CD4-positive, CD25-positive, alpha-beta regulatory T cell (primary cell): ENCODE results near the gene RIN3. TPM values are rescaled to one million over a fixed set of nuclear protein-coding genes. Genes with fewer than 3 reads are reported as not detected.
A peak's percentile ranks its signal among the peaks of the same experiment; 100 is the strongest.
"Not testable (repeated sequence)": the region's sequence is repeated elsewhere in the genome, so short reads cannot be mapped to it uniquely, and the experiment has no call there.

ENCODE experiments used
- ATAC-seq, 2 donors: fragments of 150-1000 bp; cut with Tn5 transposase; one replicate each; pipeline ENCODE4 v1.10.0; 2021; ENCODE audit warnings: low read depth in 2 of 2, moderate number of reproducible peaks in 2 of 2, moderate library complexity in 1 of 2
- DNase-seq, 3 donors: peaks; one replicate each; pipeline versions ENCODE4 v3.0.0 to v3.0.0-alpha.2; 2012 to 2022; ENCODE audit warnings: mixed read lengths in 1 of 3
- H3K27ac ChIP-seq: one replicate; pipeline ENCODE4 v1.7.0; 2013; ENCODE audit warnings: mild to moderate bottlenecking, low read length; ENCODE audit not compliant: insufficient read depth, poor library complexity, severe bottlenecking
- H3K27me3 ChIP-seq: one replicate; pipeline ENCODE4 v1.7.0; 2013; ENCODE audit warnings: low read length; ENCODE audit not compliant: control insufficient read depth, insufficient read depth
- H3K36me3 ChIP-seq: one replicate; pipeline ENCODE4 v1.7.0; 2013; ENCODE audit warnings: mild to moderate bottlenecking, low read length, moderate library complexity; ENCODE audit not compliant: control insufficient read depth, insufficient read depth
- H3K4me1 ChIP-seq: 2 replicates; pipeline ENCODE4 v1.7.0; 2013; ENCODE audit warnings: mild to moderate bottlenecking, low read length; ENCODE audit not compliant: insufficient read depth, control insufficient read depth, poor library complexity, severe bottlenecking
- H3K4me3 ChIP-seq: one replicate; pipeline ENCODE4 v1.7.0; 2013; ENCODE audit warnings: low read depth, mild to moderate bottlenecking, low read length, moderate library complexity
- H3K9me3 ChIP-seq, 2 experiments: 1 replicate in 1 of 2; 2 replicates in 1 of 2; pipeline ENCODE4 v1.7.0; 2013; ENCODE audit warnings: low read length in 2 of 2, mild to moderate bottlenecking in 1 of 2, moderate library complexity in 1 of 2; ENCODE audit not compliant: control insufficient read depth in 2 of 2
- H3K27ac Mint-ChIP-seq, 3 donors: one replicate each; pipeline ENCODE4 v1.8.0; 2020 to 2022; ENCODE audit warnings: mild to moderate bottlenecking in 3 of 3, mixed read lengths in 3 of 3, moderate library complexity in 2 of 3
- H3K27me3 Mint-ChIP-seq: one replicate; pipeline ENCODE4 v1.8.0; 2022; ENCODE audit warnings: mild to moderate bottlenecking, mixed read lengths
- H3K36me3 Mint-ChIP-seq: one replicate; pipeline ENCODE4 v1.8.0; 2020; ENCODE audit warnings: mixed read lengths
- H3K4me1 Mint-ChIP-seq, 4 donors: one replicate each; pipeline ENCODE4 v1.8.0; 2020 to 2022; ENCODE audit warnings: mixed read lengths in 4 of 4, mild to moderate bottlenecking in 1 of 4
- H3K4me3 Mint-ChIP-seq, 4 donors: one replicate each; pipeline ENCODE4 v1.8.0; 2020 to 2022; ENCODE audit warnings: mild to moderate bottlenecking in 4 of 4, mixed read lengths in 4 of 4, moderate library complexity in 3 of 4
- H3K9me3 Mint-ChIP-seq, 7 donors: one replicate each; pipeline ENCODE4 v1.8.0; 2020 to 2022; ENCODE audit warnings: mixed read lengths in 7 of 7, mild to moderate bottlenecking in 3 of 7, moderate library complexity in 2 of 7
- polyA plus RNA-seq, 4 donors: library from polyadenylated mRNA; unstranded; fragments of 300-500 nt; fragmentation: Illumina TruSeq; gene quantifications; one replicate each; pipeline ENCODE4 v1.2.3, GENCODE V29; 2021
- total RNA-seq: library from RNA; stranded (reverse); gene quantifications from one replicate; pipeline ENCODE4 v1.2.3, GENCODE V29; 2022

RIN3 gene
- total and polyA plus RNA-seq, 5 donors from 2014 or later = 21.0 to 120 (median 25.0) TPM

DNA sequence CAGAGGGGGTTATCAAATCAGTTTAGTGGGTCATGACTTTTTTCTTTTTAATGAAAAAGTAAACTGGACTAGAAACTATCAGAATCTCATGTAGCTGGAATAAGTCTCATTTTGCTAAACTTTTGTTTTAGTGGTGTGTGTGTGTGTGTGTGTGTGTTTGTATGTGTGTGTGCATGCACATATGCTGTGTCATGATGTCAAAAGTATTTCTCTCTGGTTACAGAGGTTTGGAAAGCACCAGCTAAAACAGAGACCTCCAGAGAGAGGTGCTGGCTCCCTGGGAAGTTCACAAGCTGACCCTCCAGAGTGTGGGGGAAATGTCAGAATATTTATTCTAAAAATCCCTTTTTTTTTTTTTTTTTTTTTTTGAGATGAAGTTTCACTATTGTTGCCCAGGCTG lies 120.1 kb downstream of the RIN3 start:
- H3K36me3 ChIP-seq = no peaks in the 10 kb centered on the region
- no peaks in the 10 kb centered on the region for H3K27me3 Mint-ChIP-seq
- peaks cover 4% of the 10 kb centered on the region for H3K36me3 Mint-ChIP-seq
- H3K4me3 Mint-ChIP-seq = no peak overlapping the region
- no peaks in the 10 kb centered on the region for H3K27me3 ChIP-seq
- peaks cover 0 to 5% (median 0%) of the 10 kb centered on the region in 7 donors for H3K9me3 Mint-ChIP-seq
- ATAC-seq (no peak), DNase-seq (no peak)
- no peak overlapping the region for H3K4me3 ChIP-seq
- H3K9me3 ChIP-seq = peaks cover 0 to 2% of the 10 kb centered on the region in 2 experiments
- H3K4me1 Mint-ChIP-seq = peaks cover 0 to 22% (median 15%) of the 10 kb centered on the region in 4 donors
- H3K4me1 ChIP-seq = no peaks in the 10 kb centered on the region
- peak overlapping the region in 2 of 3 donors; percentile 66 to 89 for H3K27ac Mint-ChIP-seq
- H3K27ac ChIP-seq = no peak overlapping the region

DNA sequence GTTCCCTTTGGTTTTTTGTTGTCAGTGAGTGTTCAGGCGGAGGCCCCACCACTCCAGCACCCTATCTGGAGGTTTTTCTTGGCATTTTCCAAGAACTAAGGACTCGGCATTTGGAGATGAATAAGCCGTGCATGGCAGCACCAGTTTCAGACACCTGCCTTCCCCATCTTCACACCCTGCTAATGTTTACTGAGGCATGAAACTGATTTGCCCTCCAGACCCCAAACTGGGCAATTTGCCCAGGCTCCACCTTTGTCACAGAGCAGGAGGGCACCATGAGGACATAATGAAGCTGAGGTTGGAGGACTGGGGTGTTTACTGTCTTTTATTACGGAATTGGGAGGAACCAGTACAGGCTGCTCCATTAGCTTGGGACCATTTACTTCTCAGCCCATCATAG lies 121.5 kb downstream of the RIN3 start:
- ATAC-seq = no peak

DNA sequence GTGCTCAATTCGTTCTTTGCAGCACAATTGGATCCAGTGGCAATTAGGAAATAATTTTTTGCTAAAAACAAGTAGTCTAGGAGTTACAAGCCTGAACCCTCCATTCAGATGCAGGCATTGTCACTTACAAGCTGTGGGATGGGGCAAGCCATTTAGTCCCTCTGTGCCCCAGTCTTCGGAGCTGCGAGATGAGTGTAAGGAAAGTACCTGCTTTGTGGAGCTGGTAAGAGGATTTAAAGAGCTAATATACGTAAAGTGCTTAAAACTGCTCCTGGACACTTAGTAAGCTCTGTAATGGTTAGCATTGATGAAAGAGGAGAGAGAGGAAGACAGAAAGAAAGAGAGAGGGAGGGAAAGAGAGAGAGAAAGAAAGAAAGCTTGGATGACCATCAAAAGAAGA lies 122.3 kb downstream of the RIN3 start:
- no peak overlapping the region for H3K4me3 ChIP-seq
- no peaks in the 10 kb centered on the region for H3K4me1 ChIP-seq
- H3K9me3 Mint-ChIP-seq = no peaks in the 10 kb centered on the region
- no peak overlapping the region for H3K27ac ChIP-seq
- H3K27me3 Mint-ChIP-seq = no peaks in the 10 kb centered on the region
- H3K36me3 ChIP-seq = no peaks in the 10 kb centered on the region
- no peak overlapping the region for H3K4me3 Mint-ChIP-seq
- H3K4me1 Mint-ChIP-seq = peaks cover 0 to 18% (median 15%) of the 10 kb centered on the region in 4 donors
- no peaks in the 10 kb centered on the region for H3K27me3 ChIP-seq
- peak overlapping the region in 1 of 3 donors; percentile 63 for H3K27ac Mint-ChIP-seq
- ATAC-seq (no peak), DNase-seq (no peak)
- H3K9me3 ChIP-seq = no peaks in the 10 kb centered on the region
- H3K36me3 Mint-ChIP-seq = no peaks in the 10 kb centered on the region

More for the DNA sequence above, 121.5 kb downstream of the RIN3 start:
- Mint-ChIP-seq H3K27me3 (no peaks in the 10 kb centered on the region), H3K4me3 (no peak overlapping the region), H3K36me3 (no peaks in the 10 kb centered on the region), H3K9me3 (no peaks in the 10 kb centered on the region), H3K4me1 (peaks cover 0 to 18% (median 15%) of the 10 kb centered on the region in 4 donors), H3K27ac (no peak overlapping the region)
- Histone ChIP-seq H3K9me3 (no peaks in the 10 kb centered on the region), H3K36me3 (no peaks in the 10 kb centered on the region), H3K27me3 (no peaks in the 10 kb centered on the region), H3K4me3 (no peak overlapping the region), H3K27ac (no peak overlapping the region), H3K4me1 (no peaks in the 10 kb centered on the region)
- DNase-seq = no peak

DNA sequence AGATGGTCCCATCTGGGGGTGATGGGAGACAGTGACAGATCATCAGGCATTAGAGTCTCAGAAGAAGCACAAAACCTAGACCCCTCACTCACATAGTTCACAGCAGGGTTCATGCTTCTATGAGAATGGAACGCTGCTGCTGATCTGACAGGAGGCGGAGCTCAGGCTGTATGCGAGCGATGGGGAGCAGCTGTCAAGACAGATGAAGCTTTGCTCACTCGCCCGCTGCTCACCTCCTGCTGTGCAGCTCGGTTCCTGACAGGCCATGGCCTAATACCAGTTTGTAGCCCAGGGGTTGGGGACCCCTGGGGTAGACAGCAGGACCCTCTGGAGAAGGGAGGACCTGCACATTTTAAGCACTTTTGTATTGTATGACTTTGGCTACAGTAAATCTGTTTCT lies 123.6 kb downstream of the RIN3 start:
- H3K4me3 Mint-ChIP-seq = no peak overlapping the region
- H3K27me3 ChIP-seq = no peaks in the 10 kb centered on the region
- no peaks in the 10 kb centered on the region for H3K9me3 ChIP-seq
- no peaks in the 10 kb centered on the region for H3K4me1 ChIP-seq
- DNase-seq = no peak
- H3K4me3 ChIP-seq = no peak overlapping the region
- H3K27ac Mint-ChIP-seq = no peak overlapping the region
- no peak for ATAC-seq
- H3K4me1 Mint-ChIP-seq = peaks cover 0 to 18% (median 15%) of the 10 kb centered on the region in 4 donors
- H3K27ac ChIP-seq = no peak overlapping the region
- H3K27me3 Mint-ChIP-seq = no peaks in the 10 kb centered on the region
- H3K9me3 Mint-ChIP-seq = no peaks in the 10 kb centered on the region
- no peaks in the 10 kb centered on the region for H3K36me3 ChIP-seq
- H3K36me3 Mint-ChIP-seq = no peaks in the 10 kb centered on the region

DNA sequence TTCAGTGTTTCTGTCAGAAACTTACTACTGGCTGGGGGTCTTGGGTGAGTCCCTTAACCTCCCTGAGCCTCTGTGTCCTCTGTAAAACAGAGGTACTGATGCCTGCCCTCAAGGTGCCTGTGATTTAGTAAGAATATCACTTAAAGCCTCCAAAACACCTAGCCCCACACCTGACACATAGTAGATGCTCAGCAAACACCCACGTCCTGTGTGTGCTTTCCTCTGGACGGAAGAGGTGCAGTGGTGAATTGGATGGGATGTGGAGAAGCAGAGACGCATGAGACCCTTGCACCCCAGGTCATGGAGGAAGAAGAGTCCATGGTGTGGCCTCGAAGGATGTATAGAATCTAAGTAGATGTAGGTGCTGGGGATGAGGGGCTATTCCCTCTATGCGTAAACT lies 124.3 kb downstream of the RIN3 start:
- no peaks in the 10 kb centered on the region for H3K27me3 Mint-ChIP-seq
- Histone ChIP-seq H3K9me3 (no peaks in the 10 kb centered on the region), H3K27me3 (no peaks in the 10 kb centered on the region), H3K27ac (no peak overlapping the region), H3K4me3 (no peak overlapping the region), H3K36me3 (no peaks in the 10 kb centered on the region), H3K4me1 (no peaks in the 10 kb centered on the region)
- peak overlapping the region; percentile 16 to 43 (median 26) for H3K27ac Mint-ChIP-seq
- peaks cover 0 to 13% (median 11%) of the 10 kb centered on the region in 4 donors for H3K4me1 Mint-ChIP-seq
- H3K4me3 Mint-ChIP-seq = no peak overlapping the region
- ATAC-seq = no peak
- H3K9me3 Mint-ChIP-seq = no peaks in the 10 kb centered on the region
- DNase-seq = no peak
- H3K36me3 Mint-ChIP-seq = no peaks in the 10 kb centered on the region

DNA sequence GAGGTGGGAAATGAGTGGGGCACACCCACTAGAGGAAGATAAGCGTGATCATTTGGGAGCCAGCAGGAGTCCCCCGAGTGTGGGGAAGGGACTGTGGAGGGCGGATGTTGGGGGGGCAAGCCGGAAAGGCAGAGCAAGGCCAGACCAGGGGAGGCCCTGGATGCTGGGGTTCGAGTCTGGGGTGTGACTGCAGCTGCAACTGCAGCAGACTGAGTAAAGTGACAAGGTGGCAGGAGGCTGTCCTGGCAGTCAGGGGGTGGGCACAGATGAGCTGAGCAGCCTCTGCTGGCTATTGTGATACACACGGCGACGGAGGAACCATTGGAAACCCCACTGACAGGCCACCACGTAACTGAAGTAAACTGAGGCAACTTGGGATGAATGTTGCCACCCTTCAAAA lies 124.7 kb downstream of the RIN3 start:
- Mint-ChIP-seq H3K4me3 (no peak overlapping the region), H3K27ac (peak overlapping the region; percentile 16 to 43 (median 26)), H3K36me3 (no peaks in the 10 kb centered on the region), H3K27me3 (no peaks in the 10 kb centered on the region), H3K9me3 (no peaks in the 10 kb centered on the region), H3K4me1 (peaks cover 0 to 9% (median 8%) of the 10 kb centered on the region in 4 donors)
- Histone ChIP-seq H3K4me1 (no peaks in the 10 kb centered on the region), H3K27me3 (no peaks in the 10 kb centered on the region), H3K27ac (no peak overlapping the region), H3K9me3 (no peaks in the 10 kb centered on the region), H3K4me3 (no peak overlapping the region), H3K36me3 (no peaks in the 10 kb centered on the region)
- DNase-seq = no peak
- ATAC-seq = no peak

DNA sequence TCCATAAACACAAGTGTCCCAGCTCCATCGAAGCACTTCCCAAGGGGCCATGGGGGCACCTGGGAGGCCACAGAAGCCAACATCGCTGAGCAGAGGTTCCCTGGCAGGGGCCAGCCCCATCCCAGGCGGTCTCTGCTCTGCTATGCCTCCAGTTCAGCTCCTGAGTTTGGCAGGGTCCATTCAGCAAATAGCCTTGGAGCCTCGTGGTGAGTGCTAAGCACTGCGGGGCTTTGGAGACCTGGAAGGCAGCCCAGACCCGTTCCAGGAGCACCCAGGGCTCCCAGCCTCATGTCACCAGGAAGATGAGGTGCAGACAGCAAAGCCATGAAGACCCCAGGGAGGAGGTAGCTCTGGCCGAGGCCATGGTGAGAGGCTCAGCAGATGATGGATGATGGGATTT lies 125.3 kb downstream of the RIN3 start:
- no peak for DNase-seq

DNA sequence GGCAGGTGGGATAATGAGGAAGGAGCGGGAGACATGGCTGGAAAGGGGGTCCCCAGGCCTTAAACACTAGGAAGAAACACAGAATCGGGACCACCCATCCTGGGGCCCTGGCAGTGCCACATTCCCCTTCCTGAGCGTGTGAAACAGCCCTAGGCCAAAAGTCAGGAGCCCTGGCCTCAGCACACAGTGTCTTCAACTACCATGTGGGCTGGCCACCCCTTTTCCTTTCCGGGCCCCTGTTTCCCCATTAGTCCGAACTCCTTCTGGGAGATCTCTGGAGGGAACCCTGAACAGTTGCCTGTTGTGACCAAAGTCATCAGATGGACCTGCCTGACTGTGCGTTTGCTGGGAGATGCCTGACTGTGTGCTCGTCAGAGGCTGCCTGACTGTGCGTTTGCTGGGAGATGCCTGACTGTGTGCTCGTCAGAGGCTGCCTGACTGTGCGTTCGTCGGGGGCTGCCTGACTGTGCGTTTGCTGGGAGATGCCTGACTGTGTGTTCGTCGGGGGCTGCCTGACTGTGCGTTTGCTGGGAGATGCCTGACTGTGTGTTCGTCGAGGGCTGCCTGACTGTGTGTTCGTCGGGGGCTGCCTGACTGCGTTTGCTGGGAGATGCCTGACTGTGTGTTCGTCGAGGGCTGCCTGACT lies 126.0 kb downstream of the RIN3 start:
- ATAC-seq = not testable (repeated sequence)

More for the DNA sequence above, 125.3 kb downstream of the RIN3 start:
- H3K27me3 ChIP-seq = no peaks in the 10 kb centered on the region
- Mint-ChIP-seq H3K27ac (peak overlapping the region; percentile 52 to 84 (median 75)), H3K27me3 (no peaks in the 10 kb centered on the region), H3K36me3 (no peaks in the 10 kb centered on the region), H3K4me1 (peaks cover 0 to 8% (median 5%) of the 10 kb centered on the region in 4 donors), H3K4me3 (no peak overlapping the region), H3K9me3 (no peaks in the 10 kb centered on the region)
- H3K27ac ChIP-seq = no peak overlapping the region
- no peak overlapping the region for H3K4me3 ChIP-seq
- no peaks in the 10 kb centered on the region for H3K36me3 ChIP-seq
- H3K4me1 ChIP-seq = no peaks in the 10 kb centered on the region
- H3K9me3 ChIP-seq = no peaks in the 10 kb centered on the region
- ATAC-seq = no peak

More for the DNA sequence above, 126.0 kb downstream of the RIN3 start:
- H3K27ac Mint-ChIP-seq = peak overlapping the region in 2 of 3 donors; percentile 75 to 84
- H3K9me3 ChIP-seq, H3K4me1 ChIP-seq, DNase-seq, H3K4me1 Mint-ChIP-seq, H3K27me3 ChIP-seq, H3K36me3 Mint-ChIP-seq, H3K9me3 Mint-ChIP-seq, H3K27ac ChIP-seq, H3K4me3 ChIP-seq, H3K36me3 ChIP-seq, H3K4me3 Mint-ChIP-seq, H3K27me3 Mint-ChIP-seq: not testable (repeated sequence)
